ENCODE results near the gene PLXNA1.

Gene PLXNA1

GRCh38 chr3:126987596-126987995 is 4.7 kb downstream of the PLXNA1 start:
- no peak for DNase-seq (ENCODE audit: low read depth)

- no peak for DNase-seq (ENCODE audit: low read depth)
Observed at GRCh38 chr3:126988451-126989021, 5.6 kb downstream of the PLXNA1 start.

GRCh38 chr3:126989316-126990023 is 6.6 kb downstream of the PLXNA1 start:
- no peak for DNase-seq (ENCODE audit: low read depth)

- DNase-seq (ENCODE audit: low read depth) = no peak
Observed at GRCh38 chr3:126990024-126990700, 7.2 kb downstream of the PLXNA1 start.

- no peak for DNase-seq (ENCODE audit: low read depth)
Observed at GRCh38 chr3:126990890-126991289, 8.0 kb downstream of the PLXNA1 start.

GRCh38 chr3:126991366-126992200 is 8.7 kb downstream of the PLXNA1 start:
- no peak for DNase-seq (ENCODE audit: low read depth)

- no peak for DNase-seq (ENCODE audit: low read depth)
Observed at GRCh38 chr3:126992216-126992615, 9.3 kb downstream of the PLXNA1 start.

- DNase-seq (ENCODE audit: low read depth) = no peak
Observed at GRCh38 chr3:126992776-126993175, 9.9 kb downstream of the PLXNA1 start.

GRCh38 chr3:126993436-126993835 is 10.5 kb downstream of the PLXNA1 start:
- DNase-seq (ENCODE audit: low read depth) = no peak

GRCh38 chr3:126994661-126995245 is 11.8 kb downstream of the PLXNA1 start:
- DNase-seq (ENCODE audit: low read depth) = no peak

GRCh38 chr3:126995254-126995780 is 12.4 kb downstream of the PLXNA1 start:
- no peak for DNase-seq (ENCODE audit: low read depth)

- DNase-seq (ENCODE audit: low read depth) = no peak
Observed at GRCh38 chr3:126995926-126996512, 13.1 kb downstream of the PLXNA1 start.

- no peak for DNase-seq (ENCODE audit: low read depth)
Observed at GRCh38 chr3:126996905-126997304, 14.0 kb downstream of the PLXNA1 start.

GRCh38 chr3:126997455-126998038 is 14.6 kb downstream of the PLXNA1 start:
- DNase-seq (ENCODE audit: low read depth) = no peak

GRCh38 chr3:126998320-126998719 is 15.4 kb downstream of the PLXNA1 start:
- DNase-seq (ENCODE audit: low read depth) = no peak

GRCh38 chr3:126998728-126999127 is 15.8 kb downstream of the PLXNA1 start:
- DNase-seq (ENCODE audit: low read depth) = no peak

- DNase-seq (ENCODE audit: low read depth) = no peak
Observed at GRCh38 chr3:126999383-126999782, 16.5 kb downstream of the PLXNA1 start.

GRCh38 chr3:127000119-127000518 is 17.2 kb downstream of the PLXNA1 start:
- no peak for DNase-seq (ENCODE audit: low read depth)

- DNase-seq (ENCODE audit: low read depth) = no peak
Observed at GRCh38 chr3:127000761-127001160, 17.8 kb downstream of the PLXNA1 start.

GRCh38 chr3:127001486-127002194 is 18.7 kb downstream of the PLXNA1 start:
- DNase-seq (ENCODE audit: low read depth) = no peak
